OCI-LY3 (cell line): ENCODE data around the gene PLA2G6.

ENCODE experiments used
- H2AFZ ChIP-seq: fragments of 200-600, 300-600 bp; shearing (Covaris generic); 2 replicates; pipeline ENCODE4 v1.6.0; 2014; ENCODE audit warnings: antibody characterized with exemption, low read depth, low read length
- H3K27ac ChIP-seq: fragments of 200-600, 300-600 bp; sonication (generic); 2 replicates; pipeline ENCODE4 v1.5.1; 2014; ENCODE audit warnings: mild to moderate bottlenecking, low read length, moderate library complexity, mixed read lengths
- H3K27me3 ChIP-seq: fragments of 200-600, 300-600 bp; sonication (generic); 2 replicates; pipeline ENCODE4 v1.6.1; 2014; ENCODE audit warnings: low read depth, low read length, mixed read lengths
- H3K36me3 ChIP-seq: fragments of 200-600, 300-600 bp; sonication (generic); replicated peaks from 2 replicates; pipeline ENCODE3; 2014; ENCODE audit warnings: low read depth, low read length, mixed read lengths
- H3K4me1 ChIP-seq: fragments of 300-600, 200-600 bp; sonication (generic); 2 replicates; pipeline ENCODE4 v1.6.1; 2014; ENCODE audit warnings: low read length, mixed read lengths
- H3K4me2 ChIP-seq: fragments of 200-600, 300-600 bp; sonication (generic); 2 replicates; pipeline ENCODE4 v1.6.1; 2014; ENCODE audit warnings: low read length, mixed read lengths
- H3K4me3 ChIP-seq: fragments of 300-600, 200-600 bp; sonication (generic); 2 replicates; pipeline ENCODE4 v1.5.1; 2014; ENCODE audit warnings: antibody characterized with exemption, mild to moderate bottlenecking, low read length, moderate library complexity
- H3K79me2 ChIP-seq: fragments of 300-600, 200-600 bp; shearing (Covaris generic); 2 replicates; pipeline ENCODE4 v1.6.1; 2014; ENCODE audit warnings: mild to moderate bottlenecking, low read length, mixed read lengths
- H3K9ac ChIP-seq: fragments of 300-600, 200-600 bp; shearing (Covaris generic); 2 replicates; pipeline ENCODE4 v1.6.0; 2014; ENCODE audit warnings: mild to moderate bottlenecking, low read length, moderate library complexity
- H3K9me3 ChIP-seq: fragments of 200-600, 300-600 bp; shearing (Covaris generic); 2 replicates; pipeline ENCODE4 v1.6.1; 2014; ENCODE audit warnings: low read length, mixed read lengths; ENCODE audit not compliant: insufficient read depth
- H4K20me1 ChIP-seq: fragments of 200-600, 300-600 bp; sonication (generic); 2 replicates; pipeline ENCODE4 v1.6.1; 2016; ENCODE audit warnings: low read length, mixed read lengths; ENCODE audit not compliant: insufficient read depth
- CTCF ChIP-seq: fragments of 200-600, 300-600 bp; sonication (generic); IDR thresholded peaks from 2 replicates; pipeline ENCODE4 v1.5.1; 2014; ENCODE audit warnings: antibody characterized with exemption, low read length, low read depth
- EZH2phosphoT487 ChIP-seq: fragments of 200-600 bp; shearing (Covaris generic); IDR thresholded peaks from 2 replicates; pipeline ENCODE4 v1.6.1; 2018; ENCODE audit warnings: antibody characterized with exemption, mixed run types, low read depth

PLA2G6 gene

GRCh38 chr22:38133331-38133730 lies 48.3 kb downstream of the PLA2G6 start:
- Histone ChIP-seq H3K27ac (no peak overlapping the region), H3K9me3 (no peaks in the 10 kb centered on the region), H3K4me1 (no peaks in the 10 kb centered on the region), H4K20me1 (no peaks in the 10 kb centered on the region), H3K27me3 (no peaks in the 10 kb centered on the region), H3K4me3 (no peak overlapping the region), H2AFZ (no peak overlapping the region), H3K36me3 (no peaks in the 10 kb centered on the region), H3K4me2 (no peak overlapping the region), H3K79me2 (no peaks in the 10 kb centered on the region), H3K9ac (no peak overlapping the region)
- no peak for TF ChIP-seq EZH2phosphoT487
- no peak for TF ChIP-seq CTCF

GRCh38 chr22:38132794-38133193 lies 48.8 kb downstream of the PLA2G6 start:
- TF ChIP-seq EZH2phosphoT487 (no peak), CTCF (no peak)
- no peaks in the 10 kb centered on the region for H3K36me3 ChIP-seq
- no peaks in the 10 kb centered on the region for H3K4me1 ChIP-seq
- no peaks in the 10 kb centered on the region for H3K79me2 ChIP-seq
- H3K9ac ChIP-seq, result no peak overlapping the region
- H4K20me1 ChIP-seq, result no peaks in the 10 kb centered on the region
- H3K27ac ChIP-seq, result no peak overlapping the region
- no peaks in the 10 kb centered on the region for H3K9me3 ChIP-seq
- no peaks in the 10 kb centered on the region for H3K27me3 ChIP-seq
- H3K4me2 ChIP-seq, result no peak overlapping the region
- no peak overlapping the region for H2AFZ ChIP-seq
- H3K4me3 ChIP-seq, result no peak overlapping the region

GRCh38 chr22:38132136-38132535 lies 49.5 kb downstream of the PLA2G6 start:
- no peaks in the 10 kb centered on the region for H3K79me2 ChIP-seq
- TF ChIP-seq CTCF (no peak), EZH2phosphoT487 (no peak)
- no peaks in the 10 kb centered on the region for H3K4me1 ChIP-seq
- no peaks in the 10 kb centered on the region for H4K20me1 ChIP-seq
- no peaks in the 10 kb centered on the region for H3K27me3 ChIP-seq
- no peak overlapping the region for H3K4me2 ChIP-seq
- no peak overlapping the region for H3K27ac ChIP-seq
- no peaks in the 10 kb centered on the region for H3K36me3 ChIP-seq
- no peak overlapping the region for H3K4me3 ChIP-seq
- H3K9me3 ChIP-seq, result no peaks in the 10 kb centered on the region
- H3K9ac ChIP-seq, result no peak overlapping the region
- H2AFZ ChIP-seq, result no peak overlapping the region

GRCh38 chr22:38131399-38131798 lies 50.2 kb downstream of the PLA2G6 start:
- H3K4me1 ChIP-seq, result no peaks in the 10 kb centered on the region
- no peak for TF ChIP-seq CTCF
- TF ChIP-seq EZH2phosphoT487, result no peak
- H3K9ac ChIP-seq, result no peak overlapping the region
- no peaks in the 10 kb centered on the region for H3K79me2 ChIP-seq
- no peak overlapping the region for H2AFZ ChIP-seq
- H3K4me3 ChIP-seq, result no peak overlapping the region
- H3K36me3 ChIP-seq, result no peaks in the 10 kb centered on the region
- H3K4me2 ChIP-seq, result no peak overlapping the region
- H4K20me1 ChIP-seq, result no peaks in the 10 kb centered on the region
- H3K27me3 ChIP-seq, result no peaks in the 10 kb centered on the region
- H3K27ac ChIP-seq, result no peak overlapping the region
- no peaks in the 10 kb centered on the region for H3K9me3 ChIP-seq
